Activated T-cell treated with anti-CD3 and anti-CD28 coated beads, Interleukin-2, amount 50 U/mL, for 48 hours (primary cell): ENCODE results near the gene ACBD6.
A peak's percentile ranks its signal among the peaks of the same experiment; 100 is the strongest.

ENCODE experiments used
- DNase-seq, 2 experiments: peaks; one replicate each; pipeline ENCODE4 v3.0.0-alpha.2; 2020

The ACBD6 gene

GRCh38 chr1:180252638-180253536, 249.5 kb downstream of the ACBD6 start:
- DNase-seq: peak; percentile 84 to 85

DNA sequence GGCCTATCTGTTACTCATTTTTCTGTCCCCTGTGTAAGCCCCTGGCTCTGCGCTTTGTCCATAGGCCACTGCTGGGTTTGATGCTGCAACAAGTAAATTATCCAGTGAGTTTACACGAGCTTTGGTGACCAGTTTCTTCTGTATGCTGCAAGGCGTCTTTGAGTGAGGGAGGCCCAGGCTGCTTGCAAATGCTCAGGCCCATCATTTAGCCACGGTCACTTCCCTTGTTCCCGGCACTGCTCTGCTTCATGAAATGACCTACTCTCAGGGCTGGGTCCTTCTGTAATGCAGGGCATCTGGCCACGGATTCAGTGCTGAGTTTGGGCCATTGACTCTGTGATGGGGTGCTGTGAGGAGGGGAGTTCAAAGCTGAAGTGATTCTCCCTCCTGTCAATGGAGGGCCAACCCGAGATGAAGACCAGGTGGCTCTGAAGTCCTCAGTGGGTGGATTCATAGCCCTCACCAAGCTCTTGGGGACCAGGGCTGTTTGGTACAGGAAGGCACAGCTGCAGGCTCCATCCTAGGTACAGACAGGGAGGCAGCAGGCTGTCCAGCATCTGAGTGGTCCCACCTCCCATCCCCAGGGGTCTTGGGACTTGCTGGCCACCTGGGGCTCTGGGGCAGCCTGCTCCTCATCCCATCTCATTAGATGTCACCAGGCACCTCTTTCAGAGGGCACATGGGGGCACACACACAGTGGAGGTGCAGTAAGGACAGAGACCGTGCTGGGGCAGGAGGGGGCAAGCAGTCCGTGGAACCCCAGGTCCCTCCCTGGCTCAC, 250.7 kb downstream of the ACBD6 start:
- DNase-seq: no peak

- DNase-seq: no peak
Measured at GRCh38 chr1:180250883-180251509, 251.4 kb downstream of the ACBD6 start.

GRCh38 chr1:180250499-180250770, 251.9 kb downstream of the ACBD6 start:
- DNase-seq: no peak

DNA sequence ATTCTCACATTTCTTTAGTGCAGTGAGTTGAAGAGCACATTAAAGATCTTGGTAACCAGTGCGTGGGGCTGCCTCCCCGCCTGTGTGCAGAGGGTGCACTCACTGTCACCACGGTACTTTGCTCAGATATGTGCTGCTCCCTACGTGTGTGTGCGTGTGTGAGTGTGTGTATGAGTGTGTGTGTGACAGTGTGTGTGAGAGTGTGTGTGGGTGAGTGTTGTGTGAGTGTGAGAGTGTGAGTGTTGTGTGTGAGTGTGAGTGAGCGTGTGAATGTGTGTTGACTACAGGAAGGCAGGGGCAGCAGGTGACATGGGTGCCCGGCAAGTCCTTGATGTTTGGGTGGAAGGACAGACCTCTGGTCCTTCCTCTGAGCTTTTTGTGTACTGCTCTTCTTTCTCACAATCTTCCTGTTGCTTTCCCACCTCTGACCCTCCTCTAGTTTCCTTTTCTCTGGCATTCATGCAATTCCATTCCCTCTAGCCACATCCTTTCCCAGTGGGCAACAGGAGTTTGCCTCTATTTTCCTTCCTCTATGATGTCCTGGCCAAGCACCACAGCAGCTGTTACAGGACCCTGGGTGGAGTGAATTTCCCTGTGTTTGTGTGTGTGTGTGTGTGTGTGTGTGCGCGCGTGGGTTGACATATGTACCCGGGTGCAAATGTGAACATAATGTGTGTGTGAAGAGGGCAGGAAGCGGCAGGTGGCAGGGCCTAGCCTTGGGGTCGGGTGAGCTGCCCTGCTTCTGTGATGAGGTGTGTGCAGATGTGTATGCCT, 252.5 kb downstream of the ACBD6 start:
- no peak for DNase-seq

- peak; percentile 41 to 42 for DNase-seq
Measured at GRCh38 chr1:180248731-180249681, 253.4 kb downstream of the ACBD6 start.

- DNase-seq: no peak
Measured at GRCh38 chr1:180248176-180248575, 254.2 kb downstream of the ACBD6 start.

GRCh38 chr1:180247580-180247979, 254.8 kb downstream of the ACBD6 start:
- DNase-seq: no peak

DNA sequence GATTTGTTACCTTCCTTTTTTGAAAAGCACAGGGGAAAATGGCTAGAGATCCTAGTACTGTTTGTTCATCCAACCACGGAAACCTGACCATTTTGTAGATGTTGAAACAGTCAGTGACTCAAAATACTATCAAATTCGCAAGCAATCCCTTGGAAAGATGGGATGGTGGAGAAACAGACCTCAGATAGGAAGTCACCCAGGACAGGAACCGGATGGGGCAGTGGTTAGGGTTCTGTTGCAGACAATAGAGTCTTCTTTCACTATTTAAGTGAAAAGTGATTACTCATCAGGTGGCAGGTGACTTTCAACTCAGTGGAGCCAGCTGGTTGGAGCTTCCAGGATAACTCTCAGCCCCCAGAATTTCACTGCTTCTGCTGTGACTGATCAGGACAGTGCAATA, 255.3 kb downstream of the ACBD6 start:
- DNase-seq: no peak

DNA sequence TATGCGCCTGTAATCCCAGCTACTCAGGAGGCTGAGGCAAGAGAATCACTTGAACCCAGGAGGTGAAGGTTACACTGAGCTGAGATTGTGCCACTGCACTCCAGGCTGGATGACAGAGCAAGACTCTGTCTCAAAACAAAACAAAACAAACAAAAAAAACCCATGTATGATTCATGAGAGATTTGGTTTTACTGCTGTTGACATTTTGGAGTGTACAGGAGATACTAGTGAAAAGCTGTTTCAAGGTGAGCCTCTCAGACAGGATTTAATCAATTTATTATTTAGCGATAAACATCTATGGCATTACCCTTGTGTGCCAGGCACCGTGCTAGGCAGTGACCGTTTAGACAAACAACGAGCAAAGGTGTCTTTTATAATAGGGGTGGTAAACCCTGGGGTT, 255.8 kb downstream of the ACBD6 start:
- no peak for DNase-seq

- no peak for DNase-seq
Measured at GRCh38 chr1:180244840-180245239, 257.5 kb downstream of the ACBD6 start.

- DNase-seq: no peak
Measured at GRCh38 chr1:180243517-180244221, 258.7 kb downstream of the ACBD6 start.

GRCh38 chr1:180241716-180242544, 260.4 kb downstream of the ACBD6 start:
- no peak for DNase-seq

DNA sequence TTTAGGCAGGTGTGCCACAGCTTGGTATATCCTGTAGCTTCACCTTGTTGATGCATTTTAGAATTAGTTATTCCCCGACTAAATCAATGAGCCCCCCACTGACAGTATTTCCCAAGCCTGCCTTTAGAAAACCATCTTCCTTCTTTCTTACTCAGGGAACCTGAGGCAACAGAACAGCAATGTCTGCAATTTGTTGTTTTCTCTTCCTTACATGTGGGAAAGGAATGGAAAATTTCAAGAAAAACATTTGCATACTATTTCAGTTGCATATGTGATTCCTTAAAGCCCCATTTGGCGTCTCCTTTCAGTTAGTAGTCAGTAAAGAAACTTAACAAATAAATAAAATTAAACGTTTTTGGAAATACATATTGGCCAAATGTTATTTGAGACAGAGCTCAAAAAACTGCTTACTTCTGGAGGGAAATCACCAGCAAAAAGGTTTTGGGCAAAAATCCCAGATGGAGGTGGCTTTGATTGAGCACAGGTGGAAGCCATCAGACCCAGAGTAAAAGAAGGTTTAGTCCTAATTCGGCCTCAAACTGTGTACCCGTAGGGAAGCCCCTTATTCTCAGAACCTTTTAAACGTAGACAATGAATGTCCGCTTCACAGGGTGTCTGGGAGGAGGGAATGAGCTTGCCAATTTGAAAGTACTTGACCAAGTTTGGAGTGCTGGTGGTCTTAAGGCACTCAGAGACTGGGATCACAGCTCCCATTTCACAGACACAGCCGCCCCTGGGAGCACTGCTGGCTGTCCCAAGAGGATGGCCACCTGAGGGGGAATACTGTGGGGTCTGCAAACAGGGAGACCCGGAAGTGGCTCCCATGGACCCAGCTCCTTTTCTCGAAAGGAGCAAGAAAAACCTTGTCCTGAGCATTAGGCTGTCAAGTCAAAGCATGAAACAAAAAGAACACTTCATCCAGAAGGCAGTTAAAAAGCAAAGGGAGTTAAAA, 263.0 kb downstream of the ACBD6 start:
- DNase-seq: no peak

GRCh38 chr1:180238675-180239074, 263.7 kb downstream of the ACBD6 start:
- no peak for DNase-seq
